Measurements from ENCODE around the gene SS18L1. TPM values are rescaled to one million over a fixed set of nuclear protein-coding genes. Genes with fewer than 3 reads are reported as not detected.

The SS18L1 gene, protein sequence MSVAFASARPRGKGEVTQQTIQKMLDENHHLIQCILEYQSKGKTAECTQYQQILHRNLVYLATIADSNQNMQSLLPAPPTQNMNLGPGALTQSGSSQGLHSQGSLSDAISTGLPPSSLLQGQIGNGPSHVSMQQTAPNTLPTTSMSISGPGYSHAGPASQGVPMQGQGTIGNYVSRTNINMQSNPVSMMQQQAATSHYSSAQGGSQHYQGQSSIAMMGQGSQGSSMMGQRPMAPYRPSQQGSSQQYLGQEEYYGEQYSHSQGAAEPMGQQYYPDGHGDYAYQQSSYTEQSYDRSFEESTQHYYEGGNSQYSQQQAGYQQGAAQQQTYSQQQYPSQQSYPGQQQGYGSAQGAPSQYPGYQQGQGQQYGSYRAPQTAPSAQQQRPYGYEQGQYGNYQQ
- 10 to 100 TPM in 8 of 9 donors, 1 to 10 TPM in 1; 9.0 to 45.7 (median 13.9) TPM for total RNA-seq
- 10 to 100 TPM in 2 of 3 donors, 1 to 10 TPM in 1; 9.2 to 36.6 (median 15.1) TPM for polyA plus RNA-seq
- long read RNA-seq, donor 1, full-length matches to known transcripts = 3 of 3 reads
- long read RNA-seq, donor 1, partial matches to known transcripts = 0 of 3 reads
- long read RNA-seq, donor 1, other reads (novel, unspliced or antisense) = 0 of 3 reads
- long read RNA-seq, donor 2, full-length matches to known transcripts = 4 of 4 reads
- long read RNA-seq, donor 2, partial matches to known transcripts = 0 of 4 reads
- long read RNA-seq, donor 2, other reads (novel, unspliced or antisense) = 0 of 4 reads
- long read RNA-seq, donor 3, full-length matches to known transcripts = 2 of 11 reads
- long read RNA-seq, donor 3, partial matches to known transcripts = 9 of 11 reads
- long read RNA-seq, donor 3, other reads (novel, unspliced or antisense) = 0 of 11 reads
- long read RNA-seq, donor 4 = 0 reads
- long read RNA-seq, donor 5, partial matches to known transcripts = 0 of 2 reads
- long read RNA-seq, donor 5, other reads (novel, unspliced or antisense) = 2 of 2 reads
- long read RNA-seq, donor 6, partial matches to known transcripts = 0 of 2 reads
- long read RNA-seq, donor 6, other reads (novel, unspliced or antisense) = 2 of 2 reads
- long read RNA-seq, donor 7, full-length matches to known transcripts = 1 of 1 reads
- long read RNA-seq, donor 7, partial matches to known transcripts = 0 of 1 reads
- long read RNA-seq, donor 7, other reads (novel, unspliced or antisense) = 0 of 1 reads
- long read RNA-seq, donor 8, full-length matches to known transcripts = 3 of 3 reads
- long read RNA-seq, donor 8, partial matches to known transcripts = 0 of 3 reads
- long read RNA-seq, donor 8, other reads (novel, unspliced or antisense) = 0 of 3 reads
- long read RNA-seq, donor 9, full-length matches to known transcripts = 5 of 5 reads
- long read RNA-seq, donor 9, partial matches to known transcripts = 0 of 5 reads
- long read RNA-seq, donor 9, other reads (novel, unspliced or antisense) = 0 of 5 reads
- long read RNA-seq, donor 10, full-length matches to known transcripts = 2 of 2 reads
- long read RNA-seq, donor 10, partial matches to known transcripts = 0 of 2 reads
- long read RNA-seq, donor 10, other reads (novel, unspliced or antisense) = 0 of 2 reads

DNA sequence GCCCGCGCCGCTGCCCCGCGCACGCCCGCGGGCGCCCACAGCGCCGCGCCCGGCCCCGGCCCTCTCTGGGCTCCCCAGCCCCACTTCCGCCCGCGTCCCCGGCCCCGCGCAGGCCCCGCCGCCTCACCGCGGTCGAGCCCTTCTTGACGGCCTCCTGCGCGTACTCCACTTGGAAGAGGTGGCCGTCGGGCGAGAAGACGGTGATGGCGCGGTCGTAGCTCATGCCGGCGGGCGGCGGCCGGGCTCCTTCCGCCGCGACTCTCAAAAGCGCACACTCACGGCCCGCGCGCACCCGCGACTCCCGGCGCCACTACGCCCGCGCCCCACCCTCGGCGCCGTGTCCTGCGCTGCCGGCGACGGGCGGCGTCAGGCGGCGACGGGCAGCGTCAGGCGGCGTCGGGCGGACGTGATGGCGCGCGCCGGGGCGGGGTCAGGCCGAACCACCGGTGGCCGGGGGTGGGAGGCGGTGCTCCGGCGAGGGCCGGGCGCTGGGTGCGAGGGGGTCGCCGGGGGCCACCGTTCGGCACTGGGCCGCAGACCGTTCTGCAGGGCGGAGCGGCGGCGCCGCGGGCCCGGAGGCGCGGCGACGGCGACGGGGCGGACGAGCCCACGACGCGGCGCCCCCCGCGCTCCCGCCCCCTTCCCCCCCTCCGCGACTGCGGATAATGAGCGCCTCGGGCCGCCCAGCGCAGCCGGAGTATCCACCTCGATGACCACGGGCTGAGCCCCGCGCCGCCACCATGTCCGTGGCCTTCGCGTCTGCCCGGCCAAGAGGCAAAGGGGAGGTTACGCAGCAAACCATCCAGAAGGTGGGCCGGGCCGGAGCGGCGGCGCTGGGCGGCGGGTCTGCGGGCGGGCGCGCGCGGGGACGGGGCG, at the start of gene SS18L1, which contains the start of gene PSMA7:
Gene SS18L1 (plus strand): TSS at position 689 of the 876 bp plus-strand sequence. CDS start 52 bp downstream, at position 741.
Gene PSMA7 (minus strand): TSS at position 314 of the 876 bp plus-strand sequence. CDS start 91 bp downstream, at position 223.
- WGBS, 4 donors = 0 to 1% (median 0%) methylated on average over 5 to 143 of the region's 148 CpGs; no CpG with 5 or more reads in 1 of the 4 donors
- no peaks in the 10 kb centered on the region for H3K27me3 ChIP-seq
- no peaks in the 10 kb centered on the region for H3K9me3 ChIP-seq (replicated peaks in 1 of 3)
- peak within 1 kb of the TSS; percentile 28 to 99 (median 52) for H3K4me3 ChIP-seq
- intact Hi-C loops (cut with DNase I) = loop anchor here in 1 of 2 donors (5.0 kb wide), 1 partner anchor 81 kb away; no protein-coding TSS in a partner anchor
- TF ChIP-seq, protein P1, sequence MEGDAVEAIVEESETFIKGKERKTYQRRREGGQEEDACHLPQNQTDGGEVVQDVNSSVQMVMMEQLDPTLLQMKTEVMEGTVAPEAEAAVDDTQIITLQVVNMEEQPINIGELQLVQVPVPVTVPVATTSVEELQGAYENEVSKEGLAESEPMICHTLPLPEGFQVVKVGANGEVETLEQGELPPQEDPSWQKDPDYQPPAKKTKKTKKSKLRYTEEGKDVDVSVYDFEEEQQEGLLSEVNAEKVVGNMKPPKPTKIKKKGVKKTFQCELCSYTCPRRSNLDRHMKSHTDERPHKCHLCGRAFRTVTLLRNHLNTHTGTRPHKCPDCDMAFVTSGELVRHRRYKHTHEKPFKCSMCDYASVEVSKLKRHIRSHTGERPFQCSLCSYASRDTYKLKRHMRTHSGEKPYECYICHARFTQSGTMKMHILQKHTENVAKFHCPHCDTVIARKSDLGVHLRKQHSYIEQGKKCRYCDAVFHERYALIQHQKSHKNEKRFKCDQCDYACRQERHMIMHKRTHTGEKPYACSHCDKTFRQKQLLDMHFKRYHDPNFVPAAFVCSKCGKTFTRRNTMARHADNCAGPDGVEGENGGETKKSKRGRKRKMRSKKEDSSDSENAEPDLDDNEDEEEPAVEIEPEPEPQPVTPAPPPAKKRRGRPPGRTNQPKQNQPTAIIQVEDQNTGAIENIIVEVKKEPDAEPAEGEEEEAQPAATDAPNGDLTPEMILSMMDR (IDR thresholded peaks at IDR 0.05) = no peak
- TF ChIP-seq POLR2A (IDR thresholded peaks at IDR 0.05) = peak; percentile 96 to 98
- peak; percentile 81 to 89 (median 87) for DNase-seq
- H3K36me3 ChIP-seq (replicated peaks in 1 of 2) = peaks cover 0 to 27% of the 10 kb centered on the region in 2 donors
- H3K27ac ChIP-seq = peak within 1 kb of the TSS; percentile 69 to 100 (median 94)
- H3K4me1 ChIP-seq (replicated peaks in 1 of 2) = peaks cover 25 to 41% of the 10 kb centered on the region in 2 donors

GRCh38 chr20:62096421-62097380, 46.9 kb upstream of the SS18L1 start:
- Histone ChIP-seq H3K4me1 (replicated peaks in 1 of 2) (no peaks in the 10 kb centered on the region), H3K36me3 (replicated peaks in 1 of 2) (no peaks in the 10 kb centered on the region), H3K4me3 (no peak overlapping the region), H3K9me3 (replicated peaks in 1 of 3) (no peaks in the 10 kb centered on the region), H3K27ac (no peak overlapping the region), H3K27me3 (no peaks in the 10 kb centered on the region)
- DNase-seq = no peak
- intact Hi-C loops (cut with DNase I) = no loop called here
- TF ChIP-seq, protein P1 (IDR thresholded peaks at IDR 0.05) = no peak
- no peak for TF ChIP-seq POLR2A (IDR thresholded peaks at IDR 0.05)
- WGBS, 4 donors = 84 to 92% (median 88%) methylated on average over 16 to 30 of the region's 30 CpGs
